Measurements from ENCODE around the gene GNG13.

GRCh38 chr16:805474-805873, 4.9 kb upstream of the GNG13 start:
- no peak for TF ChIP-seq CTCF (conservative IDR thresholded peaks at IDR 0.05)
- no peak for TF ChIP-seq ZFX (IDR thresholded peaks at IDR 0.05)

Data from C4-2B (cell line).